ENCODE data around the gene ASF1B. TPM values are rescaled to one million over a fixed set of nuclear protein-coding genes. Genes with fewer than 3 reads are reported as not detected.

Gene ASF1B
- total RNA-seq, 1 experiment from 2014 or later = 67.4 TPM

DNA sequence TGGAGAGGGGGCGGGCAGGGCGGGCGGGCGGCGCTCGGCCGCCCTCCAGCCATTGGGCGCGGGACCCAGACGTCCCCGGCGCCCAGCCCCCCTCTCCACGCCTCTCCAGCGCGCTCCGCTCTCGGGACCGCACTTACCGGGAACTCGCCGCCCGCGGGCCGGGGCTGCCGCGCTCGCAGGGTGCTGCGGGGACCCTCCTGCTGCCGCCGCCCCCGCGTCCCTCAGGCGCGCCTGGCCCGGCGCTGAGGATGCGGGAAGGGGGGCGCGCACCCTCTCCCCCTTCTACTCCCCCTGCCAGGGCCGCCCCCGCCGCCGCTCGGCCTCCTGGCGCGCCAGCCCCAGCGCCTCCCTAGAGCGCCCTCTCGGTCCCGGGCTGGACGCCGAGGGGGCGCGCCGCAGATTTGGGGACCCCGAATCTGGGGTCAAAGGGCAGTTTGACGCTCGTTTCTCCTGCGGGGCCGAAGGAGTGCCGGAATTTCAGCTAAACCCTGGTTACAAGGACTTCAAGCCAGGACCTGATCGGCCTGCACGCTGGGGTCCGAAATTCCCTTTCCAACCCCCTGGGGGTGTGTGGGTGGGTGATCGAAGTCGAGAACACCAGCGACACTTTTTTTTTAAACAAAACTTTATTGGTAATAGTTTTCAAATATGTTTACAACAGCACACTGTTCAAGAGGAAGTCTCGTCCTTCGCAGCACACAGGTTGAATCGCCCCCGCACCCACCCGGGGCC lies 45.1 kb downstream of the ASF1B start:
- ChIA-PET CTCF (no interaction called here), POLR2A (ENCODE audit: unreplicated experiment) (no interaction called here)
- peak overlapping the region; percentile 97 for H2AFZ ChIP-seq
- H3K27ac ChIP-seq = peak overlapping the region; percentile 50
- no peaks in the 10 kb centered on the region for H3K27me3 ChIP-seq (ENCODE audit: insufficient read depth, low read depth)
- peaks cover 6% of the 10 kb centered on the region; the same call in 1 of the 2 replicates for H3K79me2 ChIP-seq (ENCODE audit: low read depth)
- no peaks in the 10 kb centered on the region; the same call in 1 of the 2 replicates for H3K36me3 ChIP-seq (ENCODE audit: low read depth)
- H3K4me3 ChIP-seq = peak overlapping the region; percentile 98
- TF ChIP-seq, protein P1, sequence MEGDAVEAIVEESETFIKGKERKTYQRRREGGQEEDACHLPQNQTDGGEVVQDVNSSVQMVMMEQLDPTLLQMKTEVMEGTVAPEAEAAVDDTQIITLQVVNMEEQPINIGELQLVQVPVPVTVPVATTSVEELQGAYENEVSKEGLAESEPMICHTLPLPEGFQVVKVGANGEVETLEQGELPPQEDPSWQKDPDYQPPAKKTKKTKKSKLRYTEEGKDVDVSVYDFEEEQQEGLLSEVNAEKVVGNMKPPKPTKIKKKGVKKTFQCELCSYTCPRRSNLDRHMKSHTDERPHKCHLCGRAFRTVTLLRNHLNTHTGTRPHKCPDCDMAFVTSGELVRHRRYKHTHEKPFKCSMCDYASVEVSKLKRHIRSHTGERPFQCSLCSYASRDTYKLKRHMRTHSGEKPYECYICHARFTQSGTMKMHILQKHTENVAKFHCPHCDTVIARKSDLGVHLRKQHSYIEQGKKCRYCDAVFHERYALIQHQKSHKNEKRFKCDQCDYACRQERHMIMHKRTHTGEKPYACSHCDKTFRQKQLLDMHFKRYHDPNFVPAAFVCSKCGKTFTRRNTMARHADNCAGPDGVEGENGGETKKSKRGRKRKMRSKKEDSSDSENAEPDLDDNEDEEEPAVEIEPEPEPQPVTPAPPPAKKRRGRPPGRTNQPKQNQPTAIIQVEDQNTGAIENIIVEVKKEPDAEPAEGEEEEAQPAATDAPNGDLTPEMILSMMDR (conservative IDR thresholded peaks at IDR 0.05) = peak; percentile 45; the same call in 1 of the 2 replicates
- no peak for TF ChIP-seq EZH2 (IDR thresholded peaks at IDR 0.05; ENCODE audit: low read depth)
- peaks cover 8% of the 10 kb centered on the region; the same call in 1 of the 2 replicates for H3K9me3 ChIP-seq (ENCODE audit: insufficient read depth, low read depth)
- H3K9me2 ChIP-seq (ENCODE audit: insufficient read depth) = no peaks in the 10 kb centered on the region
- no peaks in the 10 kb centered on the region for H4K20me1 ChIP-seq (ENCODE audit: insufficient read depth)
- intact Hi-C loops (cut with micrococcal nuclease; ENCODE audit: unreplicated experiment) = loop anchor here (2.0 kb wide), 1 partner anchor 26 kb away; the partner anchor contains the start of gene PRKACA
- peaks cover 37% of the 10 kb centered on the region for H3F3A ChIP-seq (ENCODE audit: insufficient read depth, low read depth)
- DNase-seq = peak; percentile 75 to 82
- H3K4me2 ChIP-seq = peak overlapping the region; percentile 86
- BruUV-seq (replicated peaks) = TSS peak; percentile 99
- peaks cover 8% of the 10 kb centered on the region for H3K4me1 ChIP-seq (replicated peaks; ENCODE audit: insufficient read depth)

DNA sequence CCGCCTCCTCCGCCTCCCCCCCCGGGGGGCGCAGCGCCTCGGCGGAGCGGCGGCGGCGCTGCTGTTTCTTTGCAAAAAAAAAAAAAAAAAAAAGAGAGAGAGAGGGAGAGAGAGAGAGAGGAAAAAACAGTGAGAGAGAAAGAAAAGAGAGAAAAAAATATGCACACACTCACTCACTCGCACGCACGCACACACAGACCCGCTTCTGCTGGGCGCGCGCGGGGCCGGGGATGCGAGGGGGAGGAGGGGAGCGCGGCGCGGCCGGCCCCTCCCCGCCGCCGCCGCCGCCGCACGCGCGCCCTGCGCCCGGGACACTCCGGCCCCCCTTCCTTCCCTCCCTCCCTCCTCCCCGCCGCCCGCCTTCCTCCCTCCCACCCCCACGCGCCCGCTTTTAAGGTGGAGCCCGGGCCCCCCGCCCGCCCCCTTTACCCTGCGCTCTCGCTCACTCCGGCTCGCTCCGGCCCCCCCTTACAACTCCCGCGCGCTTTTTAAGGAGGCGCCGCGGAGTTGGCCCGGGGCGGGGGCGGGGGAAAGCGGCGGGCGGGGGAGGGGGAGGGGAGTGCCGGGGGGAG lies 45.8 kb downstream of the ASF1B start, which contains the start of gene SAMD1:
Gene SAMD1 (minus strand): TSS at position 243 of the 572 bp plus-strand sequence.
- Histone ChIP-seq H3K79me2 (ENCODE audit: low read depth) (peaks cover 6% of the 10 kb centered on the region; the same call in 1 of the 2 replicates), H3K4me2 (peak within 1 kb of the TSS; percentile 86), H3K9me3 (ENCODE audit: insufficient read depth, low read depth) (peaks cover 8% of the 10 kb centered on the region; the same call in 1 of the 2 replicates), H3K9me2 (ENCODE audit: insufficient read depth) (no peaks in the 10 kb centered on the region), H3F3A (ENCODE audit: insufficient read depth, low read depth) (peaks cover 39% of the 10 kb centered on the region), H2AFZ (peak within 1 kb of the TSS; percentile 97), H3K27ac (peak within 1 kb of the TSS; percentile 50), H3K36me3 (ENCODE audit: low read depth) (no peaks in the 10 kb centered on the region; the same call in 1 of the 2 replicates), H4K20me1 (ENCODE audit: insufficient read depth) (no peaks in the 10 kb centered on the region), H3K27me3 (ENCODE audit: insufficient read depth, low read depth) (no peaks in the 10 kb centered on the region), H3K4me3 (peak within 1 kb of the TSS; percentile 98), H3K4me1 (replicated peaks; ENCODE audit: insufficient read depth) (peaks cover 8% of the 10 kb centered on the region)
- no TSS peak for BruUV-seq (replicated peaks)
- CTCF ChIA-PET = no interaction called here
- no peak for TF ChIP-seq EZH2 (IDR thresholded peaks at IDR 0.05; ENCODE audit: low read depth)
- TF ChIP-seq, protein P1 (conservative IDR thresholded peaks at IDR 0.05) = no peak
- peak; percentile 72 to 77 for DNase-seq
- intact Hi-C loops (cut with micrococcal nuclease; ENCODE audit: unreplicated experiment) = loop anchor here (2.0 kb wide), 1 partner anchor 26 kb away; the partner anchor contains the start of gene PRKACA
- POLR2A ChIA-PET (ENCODE audit: unreplicated experiment) = no interaction called here

DNA sequence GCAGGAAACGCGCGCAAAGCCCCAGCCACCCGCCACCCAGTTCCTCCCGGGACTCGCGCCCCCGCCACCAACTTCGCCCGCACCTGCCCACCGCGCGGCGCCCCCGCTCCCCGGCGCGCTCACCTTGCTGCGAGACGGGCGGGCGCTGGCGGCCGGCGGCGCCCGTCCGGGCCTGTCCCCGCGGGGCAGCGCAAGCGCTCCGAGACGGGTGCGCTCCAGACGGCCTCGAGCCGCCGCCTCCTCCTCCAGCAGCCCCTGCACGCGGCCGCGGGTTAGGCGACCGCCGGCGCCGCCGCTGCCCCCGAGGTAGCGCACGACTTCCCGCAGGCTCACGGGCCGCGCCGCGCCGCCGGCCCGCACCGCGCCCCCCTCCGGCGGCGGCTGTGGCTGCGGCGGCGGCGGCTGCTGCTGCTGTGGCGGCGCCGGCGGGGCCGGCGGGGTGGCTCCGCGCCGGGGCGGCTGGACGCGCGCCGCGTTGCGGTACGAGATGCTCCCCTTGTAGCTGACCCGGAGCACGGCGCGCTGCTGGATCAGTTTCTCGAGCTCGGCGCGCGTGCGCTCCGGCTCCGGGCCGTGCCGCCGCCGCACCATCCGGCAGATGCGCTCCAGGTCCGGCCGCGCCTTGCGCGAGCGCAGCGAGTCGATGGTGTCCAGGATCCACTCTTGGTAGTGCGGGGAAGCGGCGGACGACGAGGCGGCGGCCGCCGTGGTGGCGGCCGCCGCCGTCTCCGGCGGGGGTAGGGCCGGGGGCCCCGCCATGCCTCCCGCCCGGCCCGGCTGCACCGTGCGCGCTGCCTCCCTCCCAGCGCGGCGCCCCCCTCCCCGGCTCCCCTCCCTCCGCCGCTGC lies 46.5 kb downstream of the ASF1B start:
- peaks cover 6% of the 10 kb centered on the region; the same call in 1 of the 2 replicates for H3K79me2 ChIP-seq (ENCODE audit: low read depth)
- no peaks in the 10 kb centered on the region for H4K20me1 ChIP-seq (ENCODE audit: insufficient read depth)
- no peaks in the 10 kb centered on the region for H3K27me3 ChIP-seq (ENCODE audit: insufficient read depth, low read depth)
- peaks cover 44% of the 10 kb centered on the region for H3F3A ChIP-seq (ENCODE audit: insufficient read depth, low read depth)
- peaks cover 8% of the 10 kb centered on the region for H3K4me1 ChIP-seq (replicated peaks; ENCODE audit: insufficient read depth)
- BruUV-seq (replicated peaks) = no TSS peak
- peak overlapping the region; percentile 63; the same call in 1 of the 2 replicates for H3K4me3 ChIP-seq
- no peaks in the 10 kb centered on the region for H3K9me2 ChIP-seq (ENCODE audit: insufficient read depth)
- POLR2A ChIA-PET (ENCODE audit: unreplicated experiment) = no interaction called here
- no peaks in the 10 kb centered on the region; the same call in 1 of the 2 replicates for H3K36me3 ChIP-seq (ENCODE audit: low read depth)
- TF ChIP-seq EZH2 (IDR thresholded peaks at IDR 0.05; ENCODE audit: low read depth) = no peak
- TF ChIP-seq, protein P1 (conservative IDR thresholded peaks at IDR 0.05) = no peak
- DNase-seq = peak in 1 of 2 experiments; percentile 45
- intact Hi-C loops (cut with micrococcal nuclease; ENCODE audit: unreplicated experiment) = loop anchor here (2.0 kb wide), 1 partner anchor 27 kb away; the partner anchor contains the start of gene PRKACA
- H3K27ac ChIP-seq = no peak overlapping the region
- H2AFZ ChIP-seq = peak overlapping the region; percentile 70; the same call in 1 of the 2 replicates
- CTCF ChIA-PET = no interaction called here
- H3K4me2 ChIP-seq = peak overlapping the region; percentile 81
- H3K9me3 ChIP-seq (ENCODE audit: insufficient read depth, low read depth) = peaks cover 8% of the 10 kb centered on the region; the same call in 1 of the 2 replicates
